Measurements from ENCODE around the gene TMPRSS11A.

DNA sequence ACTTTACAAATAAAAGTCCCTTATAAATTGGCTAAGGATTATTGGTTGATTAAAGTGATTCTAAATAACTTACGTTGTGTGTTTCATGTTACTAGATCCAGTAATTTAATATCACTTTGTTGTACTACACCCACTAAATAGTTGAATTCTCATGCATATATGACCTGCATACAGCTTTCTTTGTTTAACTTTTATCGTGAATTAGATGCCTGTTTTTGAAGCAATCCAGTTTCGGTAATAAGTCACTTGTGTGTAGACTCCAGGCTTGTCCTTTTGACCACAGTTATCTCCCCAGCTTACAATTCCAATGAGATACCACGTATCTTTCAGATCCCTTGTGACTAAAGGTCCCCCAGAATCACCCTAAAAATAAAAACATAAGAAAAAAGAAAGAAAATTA lies 52.2 kb downstream of the TMPRSS11A start:
- TF ChIP-seq, protein P1, sequence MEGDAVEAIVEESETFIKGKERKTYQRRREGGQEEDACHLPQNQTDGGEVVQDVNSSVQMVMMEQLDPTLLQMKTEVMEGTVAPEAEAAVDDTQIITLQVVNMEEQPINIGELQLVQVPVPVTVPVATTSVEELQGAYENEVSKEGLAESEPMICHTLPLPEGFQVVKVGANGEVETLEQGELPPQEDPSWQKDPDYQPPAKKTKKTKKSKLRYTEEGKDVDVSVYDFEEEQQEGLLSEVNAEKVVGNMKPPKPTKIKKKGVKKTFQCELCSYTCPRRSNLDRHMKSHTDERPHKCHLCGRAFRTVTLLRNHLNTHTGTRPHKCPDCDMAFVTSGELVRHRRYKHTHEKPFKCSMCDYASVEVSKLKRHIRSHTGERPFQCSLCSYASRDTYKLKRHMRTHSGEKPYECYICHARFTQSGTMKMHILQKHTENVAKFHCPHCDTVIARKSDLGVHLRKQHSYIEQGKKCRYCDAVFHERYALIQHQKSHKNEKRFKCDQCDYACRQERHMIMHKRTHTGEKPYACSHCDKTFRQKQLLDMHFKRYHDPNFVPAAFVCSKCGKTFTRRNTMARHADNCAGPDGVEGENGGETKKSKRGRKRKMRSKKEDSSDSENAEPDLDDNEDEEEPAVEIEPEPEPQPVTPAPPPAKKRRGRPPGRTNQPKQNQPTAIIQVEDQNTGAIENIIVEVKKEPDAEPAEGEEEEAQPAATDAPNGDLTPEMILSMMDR (IDR thresholded peaks at IDR 0.05) = no peak
- TF ChIP-seq EP300 (IDR thresholded peaks at IDR 0.05; ENCODE audit: low read depth) (no peak), POLR2A (IDR thresholded peaks at IDR 0.05) (no peak)
